Measurements from ENCODE around the gene KRT79. TPM values are rescaled to one million over a fixed set of nuclear protein-coding genes. Genes with fewer than 3 reads are reported as not detected.
A peak's percentile ranks its signal among the peaks of the same experiment; 100 is the strongest.

KRT79 gene
- total RNA-seq, 8 experiments from 2014 or later, result 0.32 to 0.90 TPM; not detected in 6

GRCh38 chr12:52818887-52819420 lies 15.2 kb downstream of the KRT79 start:
- Histone ChIP-seq H3K27ac (no peak overlapping the region), H3K4me1 (replicated peaks in 1 of 2) (peaks cover 0 to 4% of the 10 kb centered on the region in 2 donors), H3K4me3 (no peak overlapping the region)
- ATAC-seq (replicated peaks in 6 of 8), result no peak
- in situ Hi-C loops (cut with MboI; ENCODE audit: low pct_unique_long_range_greater_than_20kb in 2 of 9, low sequenced_read_pairs in 9 of 9, unreplicated experiment in 9 of 9), result no loop called here
- 0 to 100% (median 40%) methylated on average over 1 to 6 of the region's 7 CpGs; no CpG with 5 or more reads in 5 of the 10 experiments for whole genome bisulfite sequencing, 10 experiments

- in situ Hi-C loops (cut with MboI; ENCODE audit: low pct_unique_long_range_greater_than_20kb in 2 of 9, low sequenced_read_pairs in 9 of 9, unreplicated experiment in 9 of 9), result no loop called here
- H3K27ac ChIP-seq, result no peak overlapping the region
Observed at GRCh38 chr12:52818388-52818787, 15.7 kb downstream of the KRT79 start.

GRCh38 chr12:52817699-52818238 lies 16.3 kb downstream of the KRT79 start:
- ATAC-seq (replicated peaks in 6 of 8), result no peak
- in situ Hi-C loops (cut with MboI; ENCODE audit: low pct_unique_long_range_greater_than_20kb in 2 of 9, low sequenced_read_pairs in 9 of 9, unreplicated experiment in 9 of 9), result no loop called here
- 67 to 100% (median 80%) methylated on average over 1 to 2 of the region's 2 CpGs; no CpG with 5 or more reads in 6 of the 10 experiments for WGBS, 10 experiments
- peaks cover 0 to 6% of the 10 kb centered on the region in 2 donors for H3K4me1 ChIP-seq (replicated peaks in 1 of 2)
- H3K4me3 ChIP-seq, result no peak overlapping the region
- no peak overlapping the region for H3K27ac ChIP-seq

More at GRCh38 chr12:52818388-52818787, 15.7 kb downstream of the KRT79 start:
- WGBS, 10 experiments, result 0 to 40% methylated on average over 1 to 3 of the region's 7 CpGs; no CpG with 5 or more reads in 8 of the 10 experiments
- Histone ChIP-seq H3K4me1 (replicated peaks in 1 of 2) (peaks cover 0 to 4% of the 10 kb centered on the region in 2 donors), H3K4me3 (no peak overlapping the region)
- ATAC-seq (replicated peaks in 6 of 8), result peak in 7 of 8 experiments; percentile 24 to 87 (median 45)

- in situ Hi-C loops (cut with MboI; ENCODE audit: low pct_unique_long_range_greater_than_20kb in 2 of 9, low sequenced_read_pairs in 9 of 9, unreplicated experiment in 9 of 9), result no loop called here
- no peak for ATAC-seq (replicated peaks in 6 of 8)
- WGBS, 10 experiments, result 47 to 100% (median 82%) methylated on average over 1 to 4 of the region's 8 CpGs; no CpG with 5 or more reads in 4 of the 10 experiments
Observed at GRCh38 chr12:52817003-52817698, 17.0 kb downstream of the KRT79 start.

GRCh38 chr12:52815676-52816588 lies 18.2 kb downstream of the KRT79 start:
- WGBS, 10 experiments, result 78 to 100% (median 89%) methylated on average over 3 to 4 of the region's 9 CpGs; no CpG with 5 or more reads in 7 of the 10 experiments
- H3K4me1 ChIP-seq (replicated peaks in 1 of 2), result peaks cover 0 to 6% of the 10 kb centered on the region in 2 donors
- in situ Hi-C loops (cut with MboI; ENCODE audit: low pct_unique_long_range_greater_than_20kb in 2 of 9, low sequenced_read_pairs in 9 of 9, unreplicated experiment in 9 of 9), result no loop called here
- no peak overlapping the region for H3K27ac ChIP-seq
- no peak overlapping the region for H3K4me3 ChIP-seq
- no peak for ATAC-seq (replicated peaks in 6 of 8)

More at GRCh38 chr12:52817003-52817698, 17.0 kb downstream of the KRT79 start:
- H3K4me3 ChIP-seq, result no peak overlapping the region
- peaks cover 0 to 6% of the 10 kb centered on the region in 2 donors for H3K4me1 ChIP-seq (replicated peaks in 1 of 2)
- H3K27ac ChIP-seq, result no peak overlapping the region

- H3K4me1 ChIP-seq (replicated peaks in 1 of 2), result peaks cover 0 to 6% of the 10 kb centered on the region in 2 donors
- in situ Hi-C loops (cut with MboI; ENCODE audit: low pct_unique_long_range_greater_than_20kb in 2 of 9, low sequenced_read_pairs in 9 of 9, unreplicated experiment in 9 of 9), result no loop called here
- 48 to 89% (median 80%) methylated on average over 1 to 4 of the region's 4 CpGs; no CpG with 5 or more reads in 1 of the 10 experiments for WGBS, 10 experiments
- no peak overlapping the region for H3K27ac ChIP-seq
- ATAC-seq (replicated peaks in 6 of 8), result no peak
- H3K4me3 ChIP-seq, result no peak overlapping the region
Observed at GRCh38 chr12:52815161-52815560, 18.9 kb downstream of the KRT79 start.

- Histone ChIP-seq H3K4me1 (replicated peaks in 1 of 2) (peaks cover 0 to 6% of the 10 kb centered on the region in 2 donors), H3K4me3 (no peak overlapping the region), H3K27ac (no peak overlapping the region)
- no peak for ATAC-seq (replicated peaks in 6 of 8)
- WGBS, 10 experiments, result 0 to 100% (median 64%) methylated on average over 1 to 3 of the region's 4 CpGs; no CpG with 5 or more reads in 6 of the 10 experiments
- in situ Hi-C loops (cut with MboI; ENCODE audit: low pct_unique_long_range_greater_than_20kb in 2 of 9, low sequenced_read_pairs in 9 of 9, unreplicated experiment in 9 of 9), result no loop called here
Observed at GRCh38 chr12:52814710-52815155, 19.4 kb downstream of the KRT79 start.

GRCh38 chr12:52813885-52814709 lies 20.0 kb downstream of the KRT79 start, which contains the start of gene KRT4:
KRT4 (minus strand) TSS chr12:52814116; CDS start chr12:52814058, 58 bp downstream.
- H3K27ac ChIP-seq, result no peak within 1 kb of the TSS
- H3K4me3 ChIP-seq, result no peak within 1 kb of the TSS
- ATAC-seq (replicated peaks in 6 of 8), result peak in 1 of 8 experiments; percentile 91
- WGBS, 10 experiments, result 27 to 100% (median 92%) methylated on average over 1 to 5 of the region's 15 CpGs; no CpG with 5 or more reads in 3 of the 10 experiments
- in situ Hi-C loops (cut with MboI; ENCODE audit: low pct_unique_long_range_greater_than_20kb in 2 of 9, low sequenced_read_pairs in 9 of 9, unreplicated experiment in 9 of 9), result no loop called here
- peaks cover 0 to 6% of the 10 kb centered on the region in 2 donors for H3K4me1 ChIP-seq (replicated peaks in 1 of 2)

- in situ Hi-C loops (cut with MboI; ENCODE audit: low pct_unique_long_range_greater_than_20kb in 2 of 9, low sequenced_read_pairs in 9 of 9, unreplicated experiment in 9 of 9), result no loop called here
- Histone ChIP-seq H3K4me1 (replicated peaks in 1 of 2) (peaks cover 0 to 2% of the 10 kb centered on the region in 2 donors), H3K4me3 (no peak overlapping the region), H3K27ac (no peak overlapping the region)
- 17 to 74% (median 60%) methylated on average over 1 to 5 of the region's 10 CpGs; no CpG with 5 or more reads in 5 of the 10 experiments for WGBS, 10 experiments
- ATAC-seq (replicated peaks in 6 of 8), result no peak
Observed at GRCh38 chr12:52813203-52813819, 20.8 kb downstream of the KRT79 start.

- H3K27ac ChIP-seq, result no peak overlapping the region
- in situ Hi-C loops (cut with MboI; ENCODE audit: low pct_unique_long_range_greater_than_20kb in 2 of 9, low sequenced_read_pairs in 9 of 9, unreplicated experiment in 9 of 9), result no loop called here
- peak in 1 of 8 experiments; percentile 16 for ATAC-seq (replicated peaks in 6 of 8)
- H3K4me3 ChIP-seq, result no peak overlapping the region
- H3K4me1 ChIP-seq (replicated peaks in 1 of 2), result peaks cover 0 to 2% of the 10 kb centered on the region in 2 donors
- 7 to 80% (median 35%) methylated on average over 1 to 3 of the region's 3 CpGs for WGBS, 10 experiments
Observed at GRCh38 chr12:52812749-52813148, 21.4 kb downstream of the KRT79 start.

GRCh38 chr12:52812073-52812400 lies 22.1 kb downstream of the KRT79 start:
- no peak for ATAC-seq (replicated peaks in 6 of 8)
- Histone ChIP-seq H3K27ac (no peak overlapping the region), H3K4me1 (replicated peaks in 1 of 2) (peaks cover 0 to 2% of the 10 kb centered on the region in 2 donors), H3K4me3 (no peak overlapping the region)
- in situ Hi-C loops (cut with MboI; ENCODE audit: low pct_unique_long_range_greater_than_20kb in 2 of 9, low sequenced_read_pairs in 9 of 9, unreplicated experiment in 9 of 9), result no loop called here
- 0 to 67% (median 31%) methylated on average over 1 to 4 of the region's 4 CpGs; no CpG with 5 or more reads in 3 of the 10 experiments for WGBS, 10 experiments

All from motor neuron (in vitro differentiated cells).